DMS153 treated with DMSO at 0.1 percent for 48 hours (cell line): Measurements from ENCODE around the gene SPATA2.
"Not testable (repeated sequence)": the region's sequence is repeated elsewhere in the genome, so short reads cannot be mapped to it uniquely, and the experiment has no call there.

Source experiments
- DNase-seq: peaks from one replicate; lab custom pipeline; 2025; ENCODE audit not compliant: unreplicated experiment; lab: John Stamatoyannopoulos, UW

The SPATA2 gene

GRCh38 chr20:49906101-49906604 is 9.2 kb downstream of the SPATA2 start:
- DNase-seq = no peak

- DNase-seq = no peak
These were observed 9.8 kb downstream of the SPATA2 start for GRCh38 chr20:49905415-49906091.

GRCh38 chr20:49904440-49905214 is 10.7 kb downstream of the SPATA2 start:
- DNase-seq = no peak

GRCh38 chr20:49901588-49901987 is 13.7 kb downstream of the SPATA2 start:
- no peak for DNase-seq

DNA sequence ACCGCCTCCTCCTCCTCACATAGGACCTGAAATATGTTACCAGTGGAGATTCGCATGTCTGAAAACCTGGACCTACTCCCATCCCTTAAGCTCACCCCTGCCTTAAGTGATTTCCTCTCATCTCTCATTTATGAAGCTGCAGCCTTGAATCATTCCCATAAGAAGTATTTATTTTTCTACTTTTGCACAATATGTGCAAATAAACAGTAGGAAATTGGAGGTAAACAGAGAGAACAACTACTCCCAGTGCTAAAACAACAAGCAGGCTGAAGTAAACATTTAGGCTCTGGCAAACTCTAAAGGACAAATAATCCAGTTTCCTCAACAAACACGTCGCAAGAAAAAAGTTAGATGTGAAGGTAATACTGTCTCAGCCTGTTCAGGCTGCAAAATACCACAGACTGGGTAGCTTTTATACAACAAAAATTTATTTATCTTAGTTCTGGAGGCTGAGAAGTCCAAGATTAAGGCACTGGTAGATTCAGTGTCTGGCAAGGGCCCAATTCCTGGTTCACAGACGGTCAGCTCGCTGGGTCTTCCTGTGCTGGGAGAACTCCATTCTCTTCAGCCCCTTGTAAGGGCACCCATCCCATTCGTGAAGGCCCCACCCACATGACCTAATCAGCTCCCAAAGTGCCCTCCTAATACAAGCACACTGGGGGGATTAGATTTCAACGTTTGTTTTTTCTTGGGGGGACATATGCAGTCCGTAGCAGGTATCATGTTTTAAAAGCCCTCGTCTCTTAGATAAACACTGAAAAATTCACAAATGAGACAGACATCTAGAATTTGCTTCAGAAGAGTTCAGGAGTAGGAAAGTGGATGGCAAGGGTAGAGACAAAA is 15.6 kb downstream of the SPATA2 start:
- DNase-seq = no peak

GRCh38 chr20:49896204-49896603 is 19.1 kb downstream of the SPATA2 start:
- DNase-seq = no peak

GRCh38 chr20:49895474-49896093 is 19.7 kb downstream of the SPATA2 start:
- DNase-seq = not testable (repeated sequence)

DNA sequence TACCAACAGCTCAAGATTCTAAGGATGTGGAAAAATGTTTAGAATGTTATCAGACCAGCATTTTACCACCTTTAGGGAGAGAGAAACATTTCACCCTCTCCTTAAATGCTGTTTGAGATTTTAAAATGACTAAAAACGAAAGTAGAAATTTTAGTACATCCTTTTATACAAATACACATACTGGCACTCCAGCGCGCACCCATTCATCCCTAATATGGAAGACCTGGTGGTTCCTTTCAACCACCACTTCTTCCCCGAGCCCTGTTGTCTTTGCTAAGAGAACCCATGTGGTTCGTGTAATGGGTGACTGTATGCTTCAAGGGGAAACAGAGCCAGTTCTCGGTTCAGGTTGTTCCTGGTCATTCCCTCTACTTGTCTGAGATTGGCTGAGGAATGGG is 21.3 kb downstream of the SPATA2 start:
- DNase-seq = no peak

DNA sequence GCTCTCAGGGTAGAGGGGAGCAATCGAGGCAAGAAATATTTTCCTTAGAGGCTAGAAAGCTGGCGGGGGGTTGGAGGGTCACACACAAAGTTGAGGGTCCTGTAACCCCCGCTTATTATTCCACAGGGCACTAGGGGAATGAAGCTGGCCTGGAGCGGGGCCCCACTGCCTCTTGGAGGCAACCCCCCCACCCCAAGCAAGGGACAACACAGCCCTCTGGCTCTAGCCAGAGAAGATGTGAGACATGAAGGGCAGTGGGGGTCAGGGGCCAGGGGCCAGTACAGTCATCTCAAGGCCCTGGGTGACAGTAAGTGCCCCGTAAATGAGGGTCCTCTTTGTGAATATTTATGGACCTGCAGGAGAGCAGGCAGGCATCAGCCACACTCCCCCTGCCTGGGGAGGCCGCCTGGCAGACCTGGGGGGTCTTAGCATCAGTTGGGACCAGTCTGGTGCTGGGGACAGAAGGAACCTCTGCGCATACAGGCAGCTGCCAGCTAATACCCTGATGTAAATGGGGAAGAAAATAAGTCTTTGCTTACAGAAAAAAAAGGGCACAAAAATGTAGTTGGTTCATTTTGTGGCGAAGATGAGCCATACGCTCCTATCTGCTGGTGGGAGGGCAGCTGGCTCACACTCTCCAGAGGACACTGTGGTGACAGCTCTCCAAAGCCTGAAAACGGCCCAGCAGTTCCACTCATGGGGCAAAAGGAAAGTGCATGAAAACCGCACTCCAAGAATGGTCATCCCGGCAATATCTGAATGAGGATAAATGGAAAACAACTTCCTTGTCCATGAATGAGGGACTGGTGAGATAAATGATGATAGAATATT is 21.9 kb downstream of the SPATA2 start:
- no peak for DNase-seq

GRCh38 chr20:49892817-49893216 is 22.5 kb downstream of the SPATA2 start:
- DNase-seq = no peak

GRCh38 chr20:49892260-49892659 is 23.1 kb downstream of the SPATA2 start:
- DNase-seq = no peak

- no peak for DNase-seq
These were observed 23.7 kb downstream of the SPATA2 start for GRCh38 chr20:49891476-49892110.

DNA sequence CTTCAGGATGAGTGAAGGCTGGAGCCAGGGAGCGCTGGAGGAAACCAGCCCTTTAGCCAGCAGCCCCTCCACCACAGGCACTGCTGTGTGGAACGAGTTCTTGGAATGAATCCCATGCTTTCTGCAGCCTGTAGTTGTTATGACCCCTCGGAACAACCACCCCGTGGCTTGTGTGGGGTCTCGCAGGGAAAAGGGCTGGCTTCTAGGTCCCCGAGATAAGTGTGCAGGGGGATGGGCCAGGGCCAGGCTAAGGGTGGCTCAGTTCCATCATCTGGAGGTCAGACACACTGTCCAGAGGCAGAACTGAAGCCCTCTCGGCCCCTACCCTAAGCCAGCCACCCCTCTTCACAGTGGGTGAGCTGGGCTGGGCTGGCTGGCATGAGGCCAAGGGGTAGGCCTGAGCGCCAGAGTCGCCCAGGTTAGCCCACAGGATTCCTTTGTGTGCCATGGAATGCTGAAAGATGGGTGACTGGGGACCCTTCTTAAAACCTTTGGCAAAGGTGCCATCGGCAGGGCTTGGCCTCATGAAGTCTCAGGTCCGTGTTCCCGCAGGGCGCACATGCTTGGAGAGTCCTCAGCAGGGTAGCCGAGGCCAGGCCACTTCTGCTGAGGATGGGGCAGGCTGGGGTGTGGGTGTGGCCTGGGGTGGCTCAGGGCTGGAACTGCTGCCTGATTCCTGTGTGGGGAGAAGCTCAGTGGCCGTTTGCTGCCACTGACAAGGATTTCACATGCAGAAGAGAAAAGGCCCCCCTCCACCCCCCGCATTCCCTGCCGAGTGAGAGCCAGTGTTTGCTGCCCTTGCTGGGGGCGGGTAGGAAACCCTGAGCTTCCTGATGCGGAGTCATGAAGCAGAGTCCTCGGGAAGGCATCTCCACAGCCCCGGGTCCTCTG is 24.6 kb downstream of the SPATA2 start:
- DNase-seq = no peak

GRCh38 chr20:49889935-49890333 is 25.4 kb downstream of the SPATA2 start:
- DNase-seq = no peak

- no peak for DNase-seq
These were observed 26.1 kb downstream of the SPATA2 start for GRCh38 chr20:49889001-49889934.

DNA sequence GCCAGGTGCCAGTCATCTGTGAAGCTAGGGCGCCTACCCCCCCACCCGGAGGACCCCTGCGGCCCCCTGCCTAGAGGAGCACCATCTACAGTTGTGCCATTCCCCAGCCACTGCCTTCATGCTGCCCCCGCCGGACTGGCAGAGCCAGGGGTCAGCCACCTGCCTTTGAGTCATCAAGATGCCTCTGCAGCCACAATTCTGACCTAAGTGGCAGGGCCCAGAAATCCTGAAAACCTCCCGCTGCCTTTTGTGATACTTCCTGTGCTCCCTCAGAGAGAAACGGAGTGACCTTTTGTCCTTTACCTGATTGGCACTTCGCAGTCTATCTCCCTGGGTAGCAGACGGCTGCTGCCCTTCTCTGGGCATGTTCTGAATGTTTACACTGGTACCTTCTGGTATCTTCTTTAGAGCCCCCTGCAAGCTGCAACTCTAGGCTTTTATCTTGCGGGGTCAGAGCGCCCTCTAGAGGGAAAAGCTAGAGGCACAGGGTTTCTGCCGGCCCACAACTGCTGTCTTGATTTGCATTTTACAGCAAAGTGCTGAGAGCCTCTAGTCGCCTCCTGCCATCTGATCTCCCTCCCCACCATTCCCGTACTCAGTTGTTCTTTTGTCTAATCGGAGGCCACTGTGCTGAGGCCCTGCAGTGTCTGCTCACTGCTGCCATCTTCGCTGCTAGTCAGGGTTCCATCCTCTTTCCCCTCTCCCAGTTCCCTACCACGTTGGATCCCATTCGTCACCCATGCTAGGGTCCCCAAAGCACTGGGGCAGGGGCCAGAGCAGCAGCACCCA is 26.9 kb downstream of the SPATA2 start:
- DNase-seq = peak; percentile 36
